GM12878 (cell line): ENCODE measurements around the gene NOX1. TPM values are rescaled to one million over a fixed set of nuclear protein-coding genes. Genes with fewer than 3 reads are reported as not detected.

Experiments used
- ATAC-seq: fragments of 200-7000 bp; cut with Tn5 transposase; 3 replicates; pipeline ENCODE4 v1.9.1; 2020; ENCODE audit warnings: mild to moderate bottlenecking, moderate library complexity
- BruUV-seq: library from RNA; stranded (reverse); fragments of 400-500 nt; replicated peaks from 2 replicates; lab custom pipeline; 2021; lab: Mats Ljungman, UMichigan
- CTCF ChIA-PET: fragments of 300-600 bp; sonication (Branson Sonifier 250); formaldehyde crosslinking; extraction: SDS; loops from one replicate; lab custom pipeline; 2021; ENCODE audit warnings: inconsistent platforms; lab: Yijun Ruan, JAX
- POLR2A ChIA-PET: fragments of 350-600 bp; formaldehyde crosslinking; extraction: SDS; loops from one replicate; lab custom pipeline; 2021; ENCODE audit warnings: inconsistent platforms; lab: Charles Lee
- RAD21 ChIA-PET: fragments of 300-600 bp; sonication (Branson Sonifier 250); formaldehyde crosslinking; loops from one replicate; lab custom pipeline; 2023; ENCODE audit warnings: antibody characterized with exemption; ENCODE audit not compliant: unreplicated experiment; lab: Charles Lee
- SMC1A ChIA-PET: fragments of 300-600 bp; sonication (Branson Sonifier 250); formaldehyde crosslinking; loops from one replicate; lab custom pipeline; 2023; ENCODE audit not compliant: unreplicated experiment, uncharacterized antibody; lab: Charles Lee
- DNase-seq: peaks from one replicate; pipeline ENCODE4 v3.0.0-alpha.2; 2011; ENCODE audit warnings: low read depth, low spot score
- FAIRE-seq: peaks from 3 replicates; lab custom pipeline; 2011; peaks lifted over from hg19 to GRCh38; lab: Jason Lieb, UNC
- H2AFZ ChIP-seq: 2 replicates; pipeline ENCODE4 v1.6.0; 2011; ENCODE audit warnings: low read depth, low read length, control low read depth; ENCODE audit not compliant: control insufficient read depth
- H3K27ac ChIP-seq: 2 replicates; pipeline ENCODE4 v1.5.1; 2011; ENCODE audit warnings: control low read depth; ENCODE audit not compliant: control insufficient read depth, insufficient read depth
- H3K27me3 ChIP-seq, 2 experiments: replicated peaks in 1 of 2; 2 replicates each; pipeline versions ENCODE4 v1.6.0 to v1.6.1; 2011; ENCODE audit warnings: low read length in 1 of 2; ENCODE audit not compliant: control insufficient read depth in 2 of 2, insufficient read depth in 2 of 2
- H3K36me3 ChIP-seq, 2 experiments: 2 replicates each; pipeline ENCODE4 v1.5.1; 2011; ENCODE audit warnings: low read length in 1 of 2; ENCODE audit not compliant: control insufficient read depth in 2 of 2, insufficient read depth in 2 of 2
- H3K4me1 ChIP-seq: 2 replicates; pipeline ENCODE4 v1.6.1; 2011; ENCODE audit warnings: mild to moderate bottlenecking, low read length, moderate library complexity, mixed read lengths; ENCODE audit not compliant: control insufficient read depth, insufficient read depth
- H3K4me2 ChIP-seq: 2 replicates; pipeline ENCODE4 v1.6.0; 2011; ENCODE audit warnings: control low read depth; ENCODE audit not compliant: control insufficient read depth, insufficient read depth
- H3K4me3 ChIP-seq: fragments of 200-600 bp; sonication (generic); 2 replicates; pipeline ENCODE4 v1.5.1; 2016
- H3K79me2 ChIP-seq: 2 replicates; pipeline ENCODE4 v1.6.0; 2011; ENCODE audit warnings: low read length; ENCODE audit not compliant: control insufficient read depth, insufficient read depth
- H3K9ac ChIP-seq: 2 replicates; pipeline ENCODE4 v1.8.0; 2011; ENCODE audit warnings: low read length, control low read depth, mixed read lengths; ENCODE audit not compliant: control insufficient read depth, insufficient read depth
- H3K9me3 ChIP-seq: replicated peaks from 3 replicates; pipeline ENCODE4 v1.5.1; 2011; ENCODE audit warnings: mild to moderate bottlenecking, low read length; ENCODE audit not compliant: control insufficient read depth, insufficient read depth
- H4K20me1 ChIP-seq: 2 replicates; pipeline ENCODE4 v1.6.0; 2011; ENCODE audit not compliant: control insufficient read depth, insufficient read depth
- ATF3 ChIP-seq: IDR thresholded peaks from 2 replicates; pipeline ENCODE4 v1.6.1; 2011; ENCODE audit warnings: low read depth, mild to moderate bottlenecking, low read length, moderate library complexity, borderline replicate concordance; ENCODE audit errors: extremely low read depth
- E2F4 ChIP-seq: IDR thresholded peaks from 2 replicates; pipeline ENCODE4 v1.6.1; 2012; ENCODE audit warnings: low read depth, low read length, improper control_type of control experiment
- ELK1 ChIP-seq: IDR thresholded peaks from 2 replicates; pipeline ENCODE4 v1.6.1; 2012; ENCODE audit warnings: low read depth, low read length, improper control_type of control experiment
- GABPA ChIP-seq: IDR thresholded peaks from 2 replicates; pipeline ENCODE4 v1.6.1; 2014; ENCODE audit warnings: antibody characterized with exemption, low read depth, mild to moderate bottlenecking, inconsistent platforms
- HSF1 ChIP-seq: fragments of 150-350 bp; IDR thresholded peaks from 2 replicates; pipeline ENCODE4 v1.6.1; 2014; ENCODE audit warnings: mild to moderate bottlenecking, low read depth, low read length
- RAD51 ChIP-seq: fragments of 450-650 bp; IDR thresholded peaks from 2 replicates; pipeline ENCODE4 v1.6.1; 2016; ENCODE audit warnings: moderate library complexity, mild to moderate bottlenecking, inconsistent platforms
- SP1 ChIP-seq: IDR thresholded peaks from one replicate; pipeline ENCODE4 v1.6.1; 2011; ENCODE audit warnings: low read depth, low read length
- SUPT20H ChIP-seq: IDR thresholded peaks from 2 replicates; pipeline ENCODE4 v1.6.1; 2011; ENCODE audit warnings: low read depth, mild to moderate bottlenecking, low read length, moderate library complexity, borderline replicate concordance; ENCODE audit not compliant: control insufficient read depth
- WGBS: methylation state at CpG from one replicate; pipeline ENCODE4 v1.1.6; 2016; ENCODE audit warnings: low lambda C conversion rate; ENCODE audit not compliant: insufficient replicate concordance, insufficient coverage; ENCODE audit errors: missing lambda C conversion rate; 5-methylcytosine and 5-hydroxymethylcytosine counted together
- in situ Hi-C: fragments of 300-500 bp; cut with MboI; formaldehyde crosslinking; loops from 9 replicates; pipeline ENCODE4 v1.14.3; 2018; ENCODE audit warnings: mixed read lengths
- intact Hi-C: fragments of 100-400 bp; cut with micrococcal nuclease; formaldehyde crosslinking; loops from one replicate; pipeline ENCODE4 v1.14.2; 2022; ENCODE audit not compliant: unreplicated experiment
- polyA plus RNA-seq, 11 experiments: library from polyadenylated mRNA; depleted of rRNA in 4 of 11; unstranded in 6 of 11; stranded (reverse) in 5 of 11; fragments of >200 nt; fragmentation: Nextera tagmentation in 4 of 11; fragmentation: Illumina TruSeq in 1 of 11; extraction: Ambion mirVana in 4 of 11; extraction: Trizol in 1 of 11; gene quantifications; 1 replicate in 1 of 11; 2 replicates in 10 of 11; pipeline versions ENCODE4 v1.2.1 to v1.2.3, GENCODE V29; 2011 to 2016; ENCODE audit warnings: inconsistent platforms in 2 of 11, missing spikeins in 2 of 11, low read depth in 1 of 11
- total RNA-seq, 4 experiments: library from RNA; depleted of rRNA in 3 of 4; stranded (reverse); fragments of >200 nt in 3 of 4; fragmentation: Illumina TruSeq in 1 of 4; extraction: Trizol in 1 of 4; gene quantifications; 2 replicates each; pipeline versions ENCODE4 v1.2.1 to v1.2.3, GENCODE V29; 2013 to 2021

Gene NOX1
- total and polyA plus RNA-seq, 10 of the 15 experiments (the other 5 are each of a cell fraction or from before 2014, with no cell fraction given): 0.03 to 0.09 (median 0.08) TPM; not detected in 6

GRCh38 chrX:100895365-100896075 lies 21.4 kb upstream of the NOX1 start (continued):
- no peak for TF ChIP-seq HSF1
- no peak for TF ChIP-seq ELK1
- TF ChIP-seq RAD51: no peak
- TF ChIP-seq SP1: no peak
- TF ChIP-seq GABPA: no peak

GRCh38 chrX:100883654-100884053 lies 9.5 kb upstream of the NOX1 start:
- TF ChIP-seq ELK1: no peak
- no peak for TF ChIP-seq ATF3
- TF ChIP-seq SUPT20H: no peak
- TF ChIP-seq E2F4: no peak
- H3K4me2 ChIP-seq: no peak overlapping the region
- intact Hi-C loops: no loop called here
- POLR2A ChIA-PET: no interaction called here
- CTCF ChIA-PET: interaction anchor here (0.6 kb wide), 1 partner anchor 25 kb away, joined by 3 read pairs; no protein-coding TSS in a partner anchor
- ATAC-seq: no peak
- no peak for DNase-seq
- RAD21 ChIA-PET: no interaction called here
- SMC1A ChIA-PET: no interaction called here
- H3K4me3 ChIP-seq: no peak overlapping the region
- 43% methylated on average over 3 of the region's 4 CpGs for WGBS
- in situ Hi-C loops: no loop called here
- H3K27me3 ChIP-seq: no peaks in the 10 kb centered on the region
- no TSS peak for BruUV-seq
- H3K9ac ChIP-seq: no peak overlapping the region
- no peaks in the 10 kb centered on the region for H4K20me1 ChIP-seq
- H3K9me3 ChIP-seq: no peaks in the 10 kb centered on the region
- no peak for FAIRE-seq
- no peak overlapping the region for H3K27ac ChIP-seq
- no peaks in the 10 kb centered on the region for H3K79me2 ChIP-seq
- no peak overlapping the region for H2AFZ ChIP-seq
- H3K36me3 ChIP-seq: no peaks in the 10 kb centered on the region
- H3K4me1 ChIP-seq: no peaks in the 10 kb centered on the region
